ENCODE measurements around the gene PPID. TPM values are rescaled to one million over a fixed set of nuclear protein-coding genes. Genes with fewer than 3 reads are reported as not detected.

Gene PPID
- total RNA-seq, 1 donor from 2014 or later = 15.0 TPM

DNA sequence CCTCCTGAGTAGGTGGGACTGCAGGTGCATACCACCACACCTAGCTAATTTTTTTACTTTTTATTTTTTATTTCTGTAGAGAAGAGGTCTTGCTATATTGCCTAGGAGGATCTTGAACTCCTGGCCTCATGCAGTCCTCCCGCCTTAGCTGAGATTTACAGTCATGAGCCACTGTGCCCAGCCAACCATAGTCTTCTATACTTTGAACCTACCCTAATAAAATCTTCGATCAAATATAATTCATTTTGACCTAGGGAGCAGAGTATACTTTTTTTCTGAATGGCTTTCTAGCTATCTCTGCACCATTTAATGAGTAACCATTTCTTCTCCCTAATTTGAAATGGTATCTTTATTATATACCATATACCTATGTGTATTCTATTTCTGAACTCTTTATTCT is 44.4 kb downstream of the PPID start:
- Histone ChIP-seq H3K4me1 (peaks cover 12% of the 10 kb centered on the region), H3K9me3 (no peaks in the 10 kb centered on the region), H3K27me3 (no peaks in the 10 kb centered on the region), H3K36me3 (no peaks in the 10 kb centered on the region), H3K27ac (no peak overlapping the region), H3K4me3 (no peak overlapping the region)
- DNase-seq (ENCODE audit: extremely low spot score in 2 of 2) = no peak
- TF ChIP-seq, protein P1, sequence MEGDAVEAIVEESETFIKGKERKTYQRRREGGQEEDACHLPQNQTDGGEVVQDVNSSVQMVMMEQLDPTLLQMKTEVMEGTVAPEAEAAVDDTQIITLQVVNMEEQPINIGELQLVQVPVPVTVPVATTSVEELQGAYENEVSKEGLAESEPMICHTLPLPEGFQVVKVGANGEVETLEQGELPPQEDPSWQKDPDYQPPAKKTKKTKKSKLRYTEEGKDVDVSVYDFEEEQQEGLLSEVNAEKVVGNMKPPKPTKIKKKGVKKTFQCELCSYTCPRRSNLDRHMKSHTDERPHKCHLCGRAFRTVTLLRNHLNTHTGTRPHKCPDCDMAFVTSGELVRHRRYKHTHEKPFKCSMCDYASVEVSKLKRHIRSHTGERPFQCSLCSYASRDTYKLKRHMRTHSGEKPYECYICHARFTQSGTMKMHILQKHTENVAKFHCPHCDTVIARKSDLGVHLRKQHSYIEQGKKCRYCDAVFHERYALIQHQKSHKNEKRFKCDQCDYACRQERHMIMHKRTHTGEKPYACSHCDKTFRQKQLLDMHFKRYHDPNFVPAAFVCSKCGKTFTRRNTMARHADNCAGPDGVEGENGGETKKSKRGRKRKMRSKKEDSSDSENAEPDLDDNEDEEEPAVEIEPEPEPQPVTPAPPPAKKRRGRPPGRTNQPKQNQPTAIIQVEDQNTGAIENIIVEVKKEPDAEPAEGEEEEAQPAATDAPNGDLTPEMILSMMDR (IDR thresholded peaks at IDR 0.05) = no peak
- TF ChIP-seq POLR2AphosphoS5 (IDR thresholded peaks at IDR 0.05; ENCODE audit: insufficient read depth in 1 of 2, low read depth in 1 of 2) = no peak
- TF ChIP-seq POLR2A (IDR thresholded peaks at IDR 0.05) = no peak
- intact Hi-C loops (cut with DNase I) = no loop called here

DNA sequence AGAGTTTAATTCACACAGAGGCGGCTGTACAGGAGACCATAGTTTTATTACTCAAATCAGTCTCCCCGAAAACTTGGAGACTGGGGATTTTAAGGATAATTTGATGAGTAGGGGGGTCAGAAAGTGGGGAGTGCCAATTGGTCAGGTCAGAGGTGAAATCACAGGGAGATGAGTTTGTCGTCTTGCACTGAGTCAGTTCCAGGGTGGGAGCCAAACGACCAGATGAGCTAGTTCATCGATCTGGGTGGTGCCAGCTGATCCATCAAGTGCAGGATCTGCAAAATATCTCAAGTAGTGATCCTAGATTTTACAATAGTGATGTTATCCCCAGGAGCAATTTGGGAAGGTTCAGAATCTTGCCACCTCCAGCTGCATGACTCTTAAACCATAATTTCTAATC is 47.1 kb downstream of the PPID start:
- DNase-seq (ENCODE audit: extremely low spot score in 2 of 2) = no peak
- intact Hi-C loops (cut with DNase I) = no loop called here
- Histone ChIP-seq H3K27ac (no peak overlapping the region), H3K9me3 (no peaks in the 10 kb centered on the region), H3K4me3 (no peak overlapping the region), H3K4me1 (peaks cover 25% of the 10 kb centered on the region), H3K36me3 (no peaks in the 10 kb centered on the region), H3K27me3 (no peaks in the 10 kb centered on the region)
- TF ChIP-seq POLR2A (IDR thresholded peaks at IDR 0.05) (no peak), POLR2AphosphoS5 (IDR thresholded peaks at IDR 0.05; ENCODE audit: insufficient read depth in 1 of 2, low read depth in 1 of 2) (no peak)
- TF ChIP-seq, protein P1 (IDR thresholded peaks at IDR 0.05) = no peak

DNA sequence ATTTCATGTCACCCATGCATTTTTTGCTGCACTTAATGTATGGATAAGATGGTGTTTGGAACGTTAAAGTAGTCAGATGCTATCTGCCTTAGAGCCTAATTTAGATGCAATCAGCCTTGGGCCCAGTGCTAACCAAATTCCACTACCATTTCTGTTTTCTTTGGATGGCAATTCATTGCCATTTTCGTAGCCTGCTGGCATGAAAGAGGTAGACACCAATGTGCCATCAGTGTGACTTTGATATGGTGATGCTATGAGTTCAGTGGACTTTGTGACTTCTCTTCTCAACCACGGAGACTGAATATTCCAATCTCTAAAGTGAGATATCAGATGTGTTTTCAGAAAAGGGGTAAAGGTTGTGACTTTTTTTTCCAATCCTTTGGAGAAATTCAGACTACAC is 49.6 kb downstream of the PPID start:
- H3K9me3 ChIP-seq = no peaks in the 10 kb centered on the region
- no peak overlapping the region for H3K4me3 ChIP-seq
- TF ChIP-seq, protein P1 (IDR thresholded peaks at IDR 0.05) = no peak
- TF ChIP-seq POLR2AphosphoS5 (IDR thresholded peaks at IDR 0.05; ENCODE audit: insufficient read depth in 1 of 2, low read depth in 1 of 2) (no peak), POLR2A (IDR thresholded peaks at IDR 0.05) (no peak)
- intact Hi-C loops (cut with DNase I) = no loop called here
- no peak overlapping the region for H3K27ac ChIP-seq
- no peak for DNase-seq (ENCODE audit: extremely low spot score in 2 of 2)
- no peaks in the 10 kb centered on the region for H3K36me3 ChIP-seq
- no peaks in the 10 kb centered on the region for H3K27me3 ChIP-seq
- H3K4me1 ChIP-seq = peaks cover 35% of the 10 kb centered on the region

DNA sequence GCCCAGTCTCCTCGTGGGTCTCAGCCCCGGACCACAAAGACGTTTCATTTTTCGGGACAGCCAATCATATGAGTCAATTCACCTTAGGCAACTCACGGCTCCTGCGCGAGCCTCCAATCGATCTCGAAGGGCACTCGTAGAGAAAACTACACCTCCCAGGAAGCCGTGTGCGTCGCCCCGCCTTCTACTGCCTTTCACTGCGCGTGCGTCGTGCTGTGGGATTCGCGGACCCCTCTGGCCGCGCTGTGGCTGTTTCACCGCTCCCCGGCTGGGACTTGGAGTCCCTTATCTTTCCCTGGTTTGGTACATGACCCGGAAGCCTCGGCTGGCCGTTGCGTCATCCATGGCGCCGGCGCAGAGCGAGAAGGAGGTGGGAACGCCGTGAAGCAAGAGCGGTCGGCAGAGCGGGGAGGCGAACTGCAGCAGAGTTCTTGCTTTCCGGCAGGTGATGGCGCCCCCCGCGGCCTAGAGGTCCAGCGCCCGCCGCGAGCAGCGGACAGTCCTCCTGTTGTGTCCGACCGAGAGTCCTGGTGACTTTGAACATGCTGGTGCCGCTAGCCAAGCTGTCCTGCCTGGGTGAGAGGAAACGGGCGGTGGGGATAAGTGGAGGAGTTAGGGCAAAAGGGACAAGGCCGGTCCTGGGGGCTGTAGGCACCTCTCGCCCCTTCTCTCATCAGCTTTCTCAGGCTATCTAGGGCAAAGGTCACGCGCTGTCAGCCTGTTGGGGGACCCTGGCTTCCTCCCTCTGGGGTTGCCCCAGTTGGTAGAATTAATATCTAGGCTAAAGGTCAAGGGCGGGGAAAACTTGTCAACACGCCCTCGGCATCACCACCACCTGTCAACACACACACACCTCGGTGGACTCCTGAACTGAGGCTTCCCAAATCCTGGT is 51.0 kb downstream of the PPID start, which contains the start of gene ETFDH:
ETFDH (plus strand) TSS at position 382 of the 892 bp plus-strand sequence; CDS start at position 543, 161 bp downstream.
- Histone ChIP-seq H3K4me3 (peak within 1 kb of the TSS; percentile 82 to 93), H3K27ac (peak within 1 kb of the TSS; percentile 97), H3K36me3 (no peaks in the 10 kb centered on the region), H3K27me3 (no peaks in the 10 kb centered on the region), H3K4me1 (peaks cover 35% of the 10 kb centered on the region), H3K9me3 (no peaks in the 10 kb centered on the region)
- TF ChIP-seq POLR2A (IDR thresholded peaks at IDR 0.05) = peak in 1 of 2 donors; percentile 84
- TF ChIP-seq POLR2AphosphoS5 (IDR thresholded peaks at IDR 0.05; ENCODE audit: insufficient read depth in 1 of 2, low read depth in 1 of 2) = peak; percentile 98 to 99
- TF ChIP-seq, protein P1 (IDR thresholded peaks at IDR 0.05) = peak; percentile 44 to 61 (median 57)
- intact Hi-C loops (cut with DNase I) = no loop called here
- DNase-seq (ENCODE audit: extremely low spot score in 2 of 2) = peak; percentile 99 to 100

DNA sequence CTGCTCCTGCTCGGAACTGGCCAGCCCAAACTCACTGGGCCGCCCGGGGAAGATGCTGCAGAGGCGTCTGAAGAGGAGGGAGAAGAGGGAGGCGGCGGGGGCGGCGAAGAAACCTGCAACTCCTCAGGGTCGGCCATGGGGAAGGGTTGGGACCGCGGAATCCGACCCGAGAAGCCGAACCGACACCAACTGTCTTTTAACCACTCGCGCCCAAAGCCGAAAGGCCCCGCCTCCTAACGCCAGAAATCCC is 51.6 kb downstream of the PPID start, which contains the start of gene C4orf46:
C4orf46 (minus strand) TSS at position 223 of the 250 bp plus-strand sequence; CDS start at position 137, 86 bp downstream.
- no peak for DNase-seq (ENCODE audit: extremely low spot score in 2 of 2)
- Histone ChIP-seq H3K27me3 (no peaks in the 10 kb centered on the region), H3K36me3 (no peaks in the 10 kb centered on the region), H3K4me3 (peak within 1 kb of the TSS; percentile 82 to 93), H3K4me1 (peaks cover 35% of the 10 kb centered on the region), H3K27ac (peak within 1 kb of the TSS; percentile 97), H3K9me3 (no peaks in the 10 kb centered on the region)
- intact Hi-C loops (cut with DNase I) = no loop called here
- no peak for TF ChIP-seq POLR2A (IDR thresholded peaks at IDR 0.05)
- no peak for TF ChIP-seq POLR2AphosphoS5 (IDR thresholded peaks at IDR 0.05; ENCODE audit: insufficient read depth in 1 of 2, low read depth in 1 of 2)
- TF ChIP-seq, protein P1 (IDR thresholded peaks at IDR 0.05) = no peak

Measured in vagina (tissue), 2 donors.